HG03460 (cell line): ENCODE results near the gene NCS1.

ENCODE experiments used
- ATAC-seq: cut with Tn5 transposase; IDR thresholded peaks from one replicate; pipeline ENCODE4 v1.9.1; 2021; ENCODE audit not compliant: unreplicated experiment

Gene NCS1

DNA sequence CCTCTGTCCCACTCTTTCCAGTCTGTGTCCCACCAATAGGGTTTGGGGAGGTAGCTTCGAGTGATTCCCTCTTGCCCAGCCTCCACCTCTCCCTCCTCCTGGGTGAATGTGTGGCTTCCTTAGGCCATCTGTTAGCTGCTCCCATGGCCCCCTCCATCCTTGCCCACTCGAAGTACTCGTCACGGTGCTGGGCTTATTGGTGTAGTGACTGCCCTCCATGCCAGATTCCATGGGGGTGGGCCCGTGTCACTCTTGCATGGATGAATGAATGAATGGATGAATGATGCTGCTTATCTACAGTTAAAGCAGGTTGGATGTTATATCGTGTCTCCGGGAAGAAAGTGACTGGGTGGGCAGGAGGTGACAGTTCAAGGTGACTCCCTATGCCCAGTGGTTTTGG, 112.5 kb downstream of the NCS1 start:
- ATAC-seq: no peak

- ATAC-seq: no peak
Measured at GRCh38 chr9:130285271-130285670, 113.1 kb downstream of the NCS1 start.

GRCh38 chr9:130286072-130286770, 114.0 kb downstream of the NCS1 start:
- no peak for ATAC-seq
